Measurements from ENCODE around the gene SPATA3.

Gene SPATA3

GRCh38 chr2:230986520-230987136 lies 9.3 kb upstream of the SPATA3 start:
- Histone ChIP-seq H3K9ac (ENCODE audit: insufficient read length, low read depth) (no peak overlapping the region), H3K27me3 (ENCODE audit: insufficient read depth, insufficient read length) (no peaks in the 10 kb centered on the region), H3K36me3 (ENCODE audit: insufficient read depth, insufficient read length, low read length) (no peaks in the 10 kb centered on the region), H3K9me3 (ENCODE audit: insufficient read depth, low read length) (no peaks in the 10 kb centered on the region), H3K4me1 (ENCODE audit: insufficient read depth, insufficient read length) (peaks cover 5% of the 10 kb centered on the region), H3K4me3 (ENCODE audit: insufficient read length, low read depth) (peak overlapping the region; percentile 1)
- DNase-seq (ENCODE audit: low read depth, low spot score): no peak
- TF ChIP-seq SUZ12 (IDR thresholded peaks at IDR 0.05; ENCODE audit: extremely low read depth, insufficient read depth, insufficient read length): no peak
- TF ChIP-seq YY1 (IDR thresholded peaks at IDR 0.05; ENCODE audit: insufficient read depth, insufficient read length): no peak
- no peak for TF ChIP-seq ZNF274 (IDR thresholded peaks at IDR 0.05; ENCODE audit: low read depth, low read length)

- Histone ChIP-seq H3K4me3 (ENCODE audit: insufficient read length, low read depth) (peak overlapping the region; percentile 1), H3K9me3 (ENCODE audit: insufficient read depth, low read length) (no peaks in the 10 kb centered on the region), H3K27me3 (ENCODE audit: insufficient read depth, insufficient read length) (no peaks in the 10 kb centered on the region), H3K36me3 (ENCODE audit: insufficient read depth, insufficient read length, low read length) (no peaks in the 10 kb centered on the region), H3K4me1 (ENCODE audit: insufficient read depth, insufficient read length) (peaks cover 5% of the 10 kb centered on the region), H3K9ac (ENCODE audit: insufficient read length, low read depth) (no peak overlapping the region)
- TF ChIP-seq SUZ12 (IDR thresholded peaks at IDR 0.05; ENCODE audit: extremely low read depth, insufficient read depth, insufficient read length) (no peak), YY1 (IDR thresholded peaks at IDR 0.05; ENCODE audit: insufficient read depth, insufficient read length) (no peak), ZNF274 (IDR thresholded peaks at IDR 0.05; ENCODE audit: low read depth, low read length) (no peak)
- peak; percentile 74 for DNase-seq (ENCODE audit: low read depth, low spot score)
Measured at GRCh38 chr2:230987137-230988020, 8.5 kb upstream of the SPATA3 start.

- Histone ChIP-seq H3K9ac (ENCODE audit: insufficient read length, low read depth) (no peak overlapping the region), H3K4me1 (ENCODE audit: insufficient read depth, insufficient read length) (peaks cover 5% of the 10 kb centered on the region), H3K36me3 (ENCODE audit: insufficient read depth, insufficient read length, low read length) (no peaks in the 10 kb centered on the region), H3K4me3 (ENCODE audit: insufficient read length, low read depth) (no peak overlapping the region), H3K27me3 (ENCODE audit: insufficient read depth, insufficient read length) (no peaks in the 10 kb centered on the region), H3K9me3 (ENCODE audit: insufficient read depth, low read length) (no peaks in the 10 kb centered on the region)
- DNase-seq (ENCODE audit: low read depth, low spot score): no peak
- TF ChIP-seq SUZ12 (IDR thresholded peaks at IDR 0.05; ENCODE audit: extremely low read depth, insufficient read depth, insufficient read length) (no peak), ZNF274 (IDR thresholded peaks at IDR 0.05; ENCODE audit: low read depth, low read length) (no peak), YY1 (IDR thresholded peaks at IDR 0.05; ENCODE audit: insufficient read depth, insufficient read length) (no peak)
Measured at GRCh38 chr2:230989731-230990130, 6.2 kb upstream of the SPATA3 start.

GRCh38 chr2:230990131-230990898 lies 5.6 kb upstream of the SPATA3 start:
- Histone ChIP-seq H3K4me1 (ENCODE audit: insufficient read depth, insufficient read length) (peaks cover 4% of the 10 kb centered on the region), H3K9ac (ENCODE audit: insufficient read length, low read depth) (no peak overlapping the region), H3K27me3 (ENCODE audit: insufficient read depth, insufficient read length) (no peaks in the 10 kb centered on the region), H3K36me3 (ENCODE audit: insufficient read depth, insufficient read length, low read length) (no peaks in the 10 kb centered on the region), H3K4me3 (ENCODE audit: insufficient read length, low read depth) (no peak overlapping the region), H3K9me3 (ENCODE audit: insufficient read depth, low read length) (no peaks in the 10 kb centered on the region)
- no peak for DNase-seq (ENCODE audit: low read depth, low spot score)
- no peak for TF ChIP-seq SUZ12 (IDR thresholded peaks at IDR 0.05; ENCODE audit: extremely low read depth, insufficient read depth, insufficient read length)
- TF ChIP-seq YY1 (IDR thresholded peaks at IDR 0.05; ENCODE audit: insufficient read depth, insufficient read length): no peak
- no peak for TF ChIP-seq ZNF274 (IDR thresholded peaks at IDR 0.05; ENCODE audit: low read depth, low read length)

- Histone ChIP-seq H3K4me3 (ENCODE audit: insufficient read length, low read depth) (no peak overlapping the region), H3K27me3 (ENCODE audit: insufficient read depth, insufficient read length) (no peaks in the 10 kb centered on the region), H3K9ac (ENCODE audit: insufficient read length, low read depth) (no peak overlapping the region), H3K9me3 (ENCODE audit: insufficient read depth, low read length) (no peaks in the 10 kb centered on the region), H3K4me1 (ENCODE audit: insufficient read depth, insufficient read length) (no peaks in the 10 kb centered on the region), H3K36me3 (ENCODE audit: insufficient read depth, insufficient read length, low read length) (no peaks in the 10 kb centered on the region)
- DNase-seq (ENCODE audit: low read depth, low spot score): no peak
- TF ChIP-seq SUZ12 (IDR thresholded peaks at IDR 0.05; ENCODE audit: extremely low read depth, insufficient read depth, insufficient read length) (no peak), ZNF274 (IDR thresholded peaks at IDR 0.05; ENCODE audit: low read depth, low read length) (no peak), YY1 (IDR thresholded peaks at IDR 0.05; ENCODE audit: insufficient read depth, insufficient read length) (no peak)
Measured at GRCh38 chr2:230990899-230991150, 5.1 kb upstream of the SPATA3 start.

- no peaks in the 10 kb centered on the region for H3K36me3 ChIP-seq (ENCODE audit: insufficient read depth, insufficient read length, low read length)
- H3K4me3 ChIP-seq (ENCODE audit: insufficient read length, low read depth): no peak overlapping the region
- H3K9me3 ChIP-seq (ENCODE audit: insufficient read depth, low read length): no peaks in the 10 kb centered on the region
- no peaks in the 10 kb centered on the region for H3K4me1 ChIP-seq (ENCODE audit: insufficient read depth, insufficient read length)
- no peaks in the 10 kb centered on the region for H3K27me3 ChIP-seq (ENCODE audit: insufficient read depth, insufficient read length)
- H3K9ac ChIP-seq (ENCODE audit: insufficient read length, low read depth): no peak overlapping the region
- DNase-seq (ENCODE audit: low read depth, low spot score): no peak
- no peak for TF ChIP-seq ZNF274 (IDR thresholded peaks at IDR 0.05; ENCODE audit: low read depth, low read length)
- TF ChIP-seq SUZ12 (IDR thresholded peaks at IDR 0.05; ENCODE audit: extremely low read depth, insufficient read depth, insufficient read length): no peak
- no peak for TF ChIP-seq YY1 (IDR thresholded peaks at IDR 0.05; ENCODE audit: insufficient read depth, insufficient read length)
Measured at GRCh38 chr2:230991598-230991997, 4.3 kb upstream of the SPATA3 start.

- TF ChIP-seq ZNF274 (IDR thresholded peaks at IDR 0.05; ENCODE audit: low read depth, low read length): no peak
- TF ChIP-seq SUZ12 (IDR thresholded peaks at IDR 0.05; ENCODE audit: extremely low read depth, insufficient read depth, insufficient read length): no peak
- no peak for TF ChIP-seq YY1 (IDR thresholded peaks at IDR 0.05; ENCODE audit: insufficient read depth, insufficient read length)
- H3K9ac ChIP-seq (ENCODE audit: insufficient read length, low read depth): no peak overlapping the region
Measured at GRCh38 chr2:230996661-230997060, 740 bp downstream of the SPATA3 start.

More at GRCh38 chr2:230996661-230997060, 740 bp downstream of the SPATA3 start:
- no peaks in the 10 kb centered on the region for H3K9me3 ChIP-seq (ENCODE audit: insufficient read depth, low read length)
- H3K27me3 ChIP-seq (ENCODE audit: insufficient read depth, insufficient read length): no peaks in the 10 kb centered on the region
- DNase-seq (ENCODE audit: low read depth, low spot score): no peak
- no peaks in the 10 kb centered on the region for H3K4me1 ChIP-seq (ENCODE audit: insufficient read depth, insufficient read length)
- no peak overlapping the region for H3K4me3 ChIP-seq (ENCODE audit: insufficient read length, low read depth)
- H3K36me3 ChIP-seq (ENCODE audit: insufficient read depth, insufficient read length, low read length): no peaks in the 10 kb centered on the region

Measured in NT2/D1 (cell line).